Activated CD8-positive, alpha-beta T cell treated with anti-CD3 and anti-CD28 coated beads for 36 hours (primary cell): ENCODE results near the gene TMOD1. TPM values are rescaled to one million over a fixed set of nuclear protein-coding genes. Genes with fewer than 3 reads are reported as not detected.
A peak's percentile ranks its signal among the peaks of the same experiment; 100 is the strongest.

Source experiments
- ATAC-seq: fragments of 200-7000 bp; cut with Tn5 transposase; one replicate; pipeline ENCODE4 v1.10.0; 2021; ENCODE audit warnings: mild to moderate bottlenecking, moderate library complexity
- CTCF ChIA-PET: fragments of 350-600 bp; sonication (Branson Sonifier 250); formaldehyde crosslinking; loops from one replicate; lab custom pipeline; 2021; ENCODE audit warnings: antibody characterized with exemption; lab: Charles Lee
- POLR2A ChIA-PET: fragments of 350-600 bp; sonication (Branson Sonifier 250); formaldehyde crosslinking; loops from one replicate; lab custom pipeline; 2021; ENCODE audit warnings: antibody characterized with exemption; lab: Charles Lee
- DNase-seq: peaks from one replicate; pipeline ENCODE4 v3.0.0-alpha.2; 2020
- H3K27ac Mint-ChIP-seq: one replicate; pipeline ENCODE4 v1.8.0; 2021; ENCODE audit warnings: mild to moderate bottlenecking, mixed read lengths
- H3K27me3 Mint-ChIP-seq: one replicate; pipeline ENCODE4 v1.8.0; 2021; ENCODE audit warnings: mixed read lengths
- H3K36me3 Mint-ChIP-seq: one replicate; pipeline ENCODE4 v1.8.0; 2021; ENCODE audit warnings: low read depth, mixed read lengths
- H3K4me1 Mint-ChIP-seq: one replicate; pipeline ENCODE4 v1.8.0; 2021; ENCODE audit warnings: low read depth, mixed read lengths
- H3K4me3 Mint-ChIP-seq: one replicate; pipeline ENCODE4 v1.8.0; 2021; ENCODE audit warnings: mild to moderate bottlenecking, moderate library complexity, mixed read lengths
- H3K9me3 Mint-ChIP-seq: one replicate; pipeline ENCODE4 v1.8.0; 2021; ENCODE audit warnings: mixed read lengths
- CTCF ChIP-seq: fragments of 200-600 bp; IDR thresholded peaks from one replicate; pipeline ENCODE4 v1.8.0; 2022; ENCODE audit warnings: antibody characterized with exemption, mild to moderate bottlenecking
- intact Hi-C: fragments of 100-400 bp; cut with micrococcal nuclease; formaldehyde crosslinking; loops from one replicate; pipeline ENCODE4 v1.10.0; 2022
- total RNA-seq, 2 experiments: library from RNA; stranded (reverse); gene quantifications; one replicate each; pipeline ENCODE4 v1.2.3, GENCODE V29; 2021

TMOD1 gene
- total RNA-seq, 2 experiments from 2014 or later, result 0.47 to 0.60 TPM

GRCh38 chr9:97601228-97601898 is 99.9 kb downstream of the TMOD1 start:
- no peaks in the 10 kb centered on the region for H3K9me3 Mint-ChIP-seq
- H3K4me1 Mint-ChIP-seq, result peaks cover 5% of the 10 kb centered on the region
- intact Hi-C loops, result no loop called here
- ChIA-PET CTCF (interaction anchor here (1.2 to 4.5 kb wide), 2 partner anchors 14 to 133 kb away, joined by 7 to 19 read pairs; no protein-coding TSS in a partner anchor), POLR2A (no interaction called here)
- ATAC-seq (no peak), DNase-seq (no peak)
- H3K27me3 Mint-ChIP-seq, result no peaks in the 10 kb centered on the region
- TF ChIP-seq CTCF, result no peak
- no peak overlapping the region for H3K4me3 Mint-ChIP-seq
- no peak overlapping the region for H3K27ac Mint-ChIP-seq
- H3K36me3 Mint-ChIP-seq, result peaks cover 13% of the 10 kb centered on the region

- Mint-ChIP-seq H3K27ac (no peak overlapping the region), H3K4me3 (no peak overlapping the region), H3K4me1 (peaks cover 5% of the 10 kb centered on the region), H3K9me3 (no peaks in the 10 kb centered on the region), H3K27me3 (no peaks in the 10 kb centered on the region), H3K36me3 (peaks cover 16% of the 10 kb centered on the region)
- no peak for DNase-seq
- no peak for TF ChIP-seq CTCF
- ChIA-PET POLR2A (no interaction called here), CTCF (interaction anchor here (1.4 to 4.5 kb wide), 2 partner anchors 10 to 134 kb away, joined by 5 to 19 read pairs; no protein-coding TSS in a partner anchor)
- intact Hi-C loops, result no loop called here
- ATAC-seq, result no peak
Measured at GRCh38 chr9:97602430-97602829, 101.0 kb downstream of the TMOD1 start.

- H3K27me3 Mint-ChIP-seq, result no peaks in the 10 kb centered on the region
- H3K9me3 Mint-ChIP-seq, result no peaks in the 10 kb centered on the region
- no peak overlapping the region for H3K27ac Mint-ChIP-seq
- TF ChIP-seq CTCF, result no peak
- H3K4me3 Mint-ChIP-seq, result no peak overlapping the region
- peaks cover 17% of the 10 kb centered on the region for H3K36me3 Mint-ChIP-seq
- intact Hi-C loops, result no loop called here
- ChIA-PET POLR2A (no interaction called here), CTCF (interaction anchor here (1.2 to 4.5 kb wide), 2 partner anchors 10 to 137 kb away, joined by 4 to 19 read pairs; no protein-coding TSS in a partner anchor)
- ATAC-seq (no peak), DNase-seq (no peak)
- no peaks in the 10 kb centered on the region for H3K4me1 Mint-ChIP-seq
Measured at GRCh38 chr9:97604901-97605645, 103.6 kb downstream of the TMOD1 start.

- H3K36me3 Mint-ChIP-seq, result peaks cover 20% of the 10 kb centered on the region
- H3K4me3 Mint-ChIP-seq, result no peak overlapping the region
- no peaks in the 10 kb centered on the region for H3K9me3 Mint-ChIP-seq
- ChIA-PET CTCF (interaction anchor here (0.6 to 7.8 kb wide), 55 partner anchors 8 to 759 kb away, joined by 3 to 95 read pairs (median 5); partner anchors contain the start of genes NCBP1, TDRD7, TMOD1 and TSTD2), POLR2A (no interaction called here)
- ATAC-seq (peak; percentile 44), DNase-seq (peak; percentile 72)
- intact Hi-C loops, result no loop called here
- peak; percentile 86 for TF ChIP-seq CTCF
- no peak overlapping the region for H3K27ac Mint-ChIP-seq
- no peaks in the 10 kb centered on the region for H3K27me3 Mint-ChIP-seq
- peaks cover 21% of the 10 kb centered on the region for H3K4me1 Mint-ChIP-seq
Measured at GRCh38 chr9:97615439-97616072, 114.1 kb downstream of the TMOD1 start.
